NCI-H748 treated with DMSO at 0.1 percent for 48 hours (cell line): ENCODE data around the gene ACCSL.
A peak's percentile ranks its signal among the peaks of the same experiment; 100 is the strongest.

Experiments
- DNase-seq: peaks from one replicate; lab custom pipeline; 2025; lab: John Stamatoyannopoulos, UW

Gene ACCSL

GRCh38 chr11:44047931-44048431, at the start of gene ACCSL:
Gene ACCSL, plus strand, starts transcription at chr11:44047981. Its CDS starts 56 bp downstream, at chr11:44048037.
- no peak for DNase-seq

GRCh38 chr11:43998308-43998707, 49.5 kb upstream of the ACCSL start:
- no peak for DNase-seq

- DNase-seq: no peak
These were observed 47.0 kb upstream of the ACCSL start for GRCh38 chr11:44000731-44001130.

GRCh38 chr11:44002191-44003093, 45.3 kb upstream of the ACCSL start:
- DNase-seq: no peak

DNA sequence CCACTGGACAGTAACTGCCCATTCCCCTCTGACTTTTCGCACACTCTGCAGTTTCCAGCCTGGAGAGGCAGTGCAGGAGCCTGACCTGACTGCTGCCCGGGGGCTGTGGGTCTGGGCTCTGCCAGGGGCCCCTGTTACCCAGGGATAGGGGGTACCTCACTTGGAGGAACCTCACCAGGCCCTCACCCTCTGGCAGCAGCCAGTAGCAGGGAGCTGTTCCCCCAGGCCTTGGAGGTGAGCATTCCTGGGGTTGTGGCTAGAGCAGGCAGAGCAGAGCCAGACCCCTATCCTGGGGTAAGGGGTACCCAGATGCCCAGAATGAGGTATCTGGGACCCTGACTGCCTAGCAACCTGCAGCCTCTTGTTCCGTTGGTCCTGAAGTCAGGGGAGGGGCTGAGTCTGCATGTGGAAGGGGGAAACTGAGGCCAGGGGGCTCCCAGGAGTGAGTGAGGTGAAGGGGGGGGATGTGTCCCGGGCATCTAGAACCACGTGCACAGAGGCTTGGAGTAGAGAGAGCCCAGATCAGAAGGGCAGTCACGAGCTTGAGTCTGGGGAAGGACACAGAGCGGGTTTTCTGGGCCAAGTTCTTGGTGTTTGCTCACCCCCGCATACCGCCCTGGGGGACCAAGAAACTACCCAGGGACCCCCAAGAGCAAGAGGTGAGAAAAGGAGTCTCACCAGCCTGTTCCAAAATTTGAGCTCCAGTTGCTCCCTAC, 43.9 kb upstream of the ACCSL start:
- DNase-seq: no peak

DNA sequence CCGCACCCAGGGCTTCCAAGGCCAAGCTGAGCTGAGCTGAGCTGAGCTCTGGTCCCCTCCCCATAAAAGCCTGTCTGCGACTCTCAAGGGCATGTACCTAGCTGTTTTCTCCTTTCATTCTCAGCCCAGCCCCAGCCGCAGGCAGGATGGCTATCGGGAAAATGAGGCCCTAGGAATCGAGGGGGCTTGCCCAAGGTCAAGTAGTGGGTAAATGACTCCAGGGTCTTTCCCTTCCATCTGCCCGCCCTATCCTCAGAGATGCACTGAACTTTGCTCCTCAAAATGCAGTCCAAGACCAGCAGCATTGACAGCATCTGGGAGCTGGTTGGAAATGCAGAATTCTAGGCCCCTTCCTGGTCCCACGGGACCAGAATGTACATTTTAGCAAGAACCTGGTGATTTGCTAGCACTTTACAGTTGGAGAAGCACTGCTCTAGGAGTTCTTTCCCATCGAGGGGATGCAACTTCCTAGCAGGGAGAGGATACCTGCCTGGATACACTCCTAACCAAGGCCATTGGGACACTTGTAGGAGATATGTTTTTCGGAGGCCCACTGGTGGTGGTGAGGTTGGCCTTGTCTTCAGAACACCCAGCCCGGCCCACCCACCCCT, 43.2 kb upstream of the ACCSL start:
- no peak for DNase-seq

GRCh38 chr11:44005063-44005701, 42.6 kb upstream of the ACCSL start:
- DNase-seq: peak; percentile 2

DNA sequence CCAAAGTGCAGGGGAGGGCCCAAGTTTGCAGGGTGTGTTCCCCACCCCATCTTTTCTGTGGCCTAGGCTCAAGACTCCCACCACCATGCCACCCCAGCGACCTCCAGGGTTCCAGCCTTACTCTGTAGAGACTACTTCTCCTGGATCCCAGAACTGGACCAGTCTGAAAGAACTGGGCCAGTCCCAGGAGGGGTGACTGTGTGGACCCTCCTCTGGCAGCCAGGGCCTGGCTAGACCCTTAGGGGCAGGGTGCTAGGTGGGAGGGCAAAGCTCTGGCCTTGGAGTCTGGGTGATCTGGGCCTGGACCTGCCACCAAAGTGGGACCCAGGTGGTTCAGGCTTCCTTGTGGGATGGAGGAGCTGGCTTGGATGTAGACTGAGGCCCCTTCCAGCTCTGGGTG, 41.8 kb upstream of the ACCSL start:
- no peak for DNase-seq

DNA sequence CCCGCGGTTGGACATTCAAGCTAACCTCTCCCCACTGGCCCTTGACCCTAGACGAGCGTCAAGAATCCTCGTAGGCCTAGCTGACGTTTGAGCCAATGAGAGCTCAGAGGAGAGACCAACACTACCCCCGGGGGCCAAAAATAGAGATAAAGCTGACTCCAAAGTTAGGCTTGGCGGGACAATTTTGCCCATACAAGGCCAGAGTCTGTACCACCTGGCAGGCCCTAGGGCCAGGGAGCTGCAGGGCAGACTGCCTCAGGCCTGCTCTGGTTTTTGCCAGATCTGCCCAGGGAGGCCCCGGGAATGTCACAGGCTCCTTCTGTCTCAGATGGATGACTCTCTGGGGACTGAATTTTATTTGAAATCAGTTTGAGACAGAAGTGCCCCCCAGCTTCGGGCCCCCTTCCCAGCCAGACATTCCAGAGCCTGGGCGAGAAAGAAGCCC, 40.8 kb upstream of the ACCSL start:
- no peak for DNase-seq

- no peak for DNase-seq
These were observed 40.2 kb upstream of the ACCSL start for GRCh38 chr11:44007481-44008087.

DNA sequence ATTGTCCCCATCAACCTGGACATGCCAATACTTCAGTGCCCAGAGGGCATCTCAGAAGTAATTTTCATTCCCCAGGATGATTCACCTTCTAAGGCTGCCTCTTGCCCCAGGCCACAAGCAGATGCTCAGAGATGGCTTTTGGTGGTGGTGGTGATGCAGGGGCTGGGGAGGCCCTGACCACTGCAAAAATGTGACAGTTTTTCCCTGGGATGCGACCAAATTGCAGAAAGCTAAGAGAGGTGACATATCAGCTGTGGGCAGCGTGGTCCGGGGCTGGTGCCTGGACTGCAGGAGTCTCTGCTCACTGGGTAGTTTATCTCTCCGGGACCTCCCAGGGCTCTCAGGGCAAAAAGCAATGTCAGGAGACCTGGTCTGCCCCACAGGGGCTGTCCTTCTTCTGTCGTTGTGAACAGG, 39.7 kb upstream of the ACCSL start:
- DNase-seq: no peak

- DNase-seq: no peak
These were observed 39.1 kb upstream of the ACCSL start for GRCh38 chr11:44008698-44009097.

- DNase-seq: no peak
These were observed 37.0 kb upstream of the ACCSL start for GRCh38 chr11:44010789-44011251.

- DNase-seq: no peak
These were observed 36.0 kb upstream of the ACCSL start for GRCh38 chr11:44011797-44012196.

- no peak for DNase-seq
These were observed 32.7 kb upstream of the ACCSL start for GRCh38 chr11:44014968-44015623.

DNA sequence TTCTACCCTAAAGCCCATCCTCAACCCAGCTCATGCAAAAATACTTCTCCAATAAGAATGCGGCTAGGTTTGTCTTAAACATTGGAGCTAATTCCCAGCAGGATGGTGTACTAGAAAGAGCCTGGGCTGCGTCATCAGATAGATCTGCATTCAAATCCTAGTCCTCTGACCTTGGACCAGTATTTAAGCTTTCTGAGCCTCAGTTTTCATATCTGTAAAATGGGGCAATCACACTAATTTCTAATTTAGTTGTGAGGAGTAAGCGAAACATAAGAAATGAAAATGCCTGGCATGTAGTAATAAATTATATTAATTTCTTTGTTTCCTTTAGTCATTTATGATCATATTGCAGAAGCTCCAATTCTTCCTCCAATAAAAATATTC, 32.2 kb upstream of the ACCSL start:
- no peak for DNase-seq

- DNase-seq: no peak
These were observed 31.6 kb upstream of the ACCSL start for GRCh38 chr11:44016131-44016530.

DNA sequence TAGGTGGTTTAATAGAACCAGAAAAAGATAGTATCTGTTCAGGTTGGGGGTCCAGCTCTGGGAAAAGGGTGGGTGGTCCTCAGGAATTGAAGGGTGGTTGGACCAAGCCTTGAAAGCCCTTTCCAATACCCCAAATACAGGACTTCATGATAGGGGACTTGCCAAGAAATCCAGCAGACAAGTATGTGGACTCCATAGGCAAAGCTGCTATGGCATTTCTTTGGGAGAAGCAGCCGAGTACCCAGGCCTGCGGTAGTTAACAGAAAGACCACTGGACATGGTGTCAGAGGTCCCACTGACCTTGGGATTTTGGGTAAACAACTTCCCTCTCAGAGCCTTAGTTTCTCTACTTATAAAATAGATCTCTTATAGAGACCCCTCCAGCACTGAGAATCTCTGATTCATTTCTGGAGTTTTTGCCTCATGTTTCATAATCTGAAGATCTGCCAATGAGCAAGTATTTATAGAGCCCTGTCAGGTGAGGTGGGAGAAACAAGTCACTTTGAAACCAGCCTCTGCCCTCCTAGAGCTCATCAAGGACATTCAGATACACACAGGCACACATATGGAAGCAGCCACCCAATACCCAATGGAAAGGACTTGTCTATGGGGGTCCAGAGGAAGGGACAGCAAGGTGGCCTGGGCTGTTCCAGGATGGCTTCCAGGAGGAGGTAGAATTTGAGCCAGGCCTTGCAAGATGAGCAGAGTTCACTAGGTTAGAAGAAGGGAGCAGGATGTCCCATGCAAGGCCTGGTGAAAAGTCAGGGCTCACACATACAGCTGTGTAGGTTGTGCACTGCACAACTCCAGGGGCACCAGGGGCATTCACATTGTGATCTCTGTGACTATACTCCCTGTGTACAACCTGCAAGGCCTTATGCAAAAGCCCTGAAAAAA, 31.0 kb upstream of the ACCSL start:
- no peak for DNase-seq

- DNase-seq: no peak
These were observed 30.2 kb upstream of the ACCSL start for GRCh38 chr11:44017443-44018126.
